ENCODE results near the gene TFDP3. TPM values are rescaled to one million over a fixed set of nuclear protein-coding genes. Genes with fewer than 3 reads are reported as not detected.

Gene TFDP3
- total and polyA plus RNA-seq, 4 donors: not detected

- Histone ChIP-seq H3K4me1 (ENCODE audit: control insufficient read depth, insufficient read depth, low read length) (no peaks in the 10 kb centered on the region), H3K27ac (ENCODE audit: low read depth, low read length) (no peak overlapping the region)
Measured at GRCh38 chrX:133246921-133247320, 28.8 kb upstream of the TFDP3 start.

GRCh38 chrX:133235830-133236229, 17.7 kb upstream of the TFDP3 start:
- H3K4me3 ChIP-seq (ENCODE audit: low read depth, low read length): no peak overlapping the region
- peaks cover 5% of the 10 kb centered on the region for H3K27me3 ChIP-seq (ENCODE audit: control insufficient read depth, insufficient read depth, low read length)
- DNase-seq (ENCODE audit: low read depth in 4 of 6, low spot score in 6 of 6): no peak
- WGBS (ENCODE audit: insufficient coverage): 82% methylated on average over 2 of the region's 3 CpGs
- no peaks in the 10 kb centered on the region for H3K4me1 ChIP-seq (ENCODE audit: control insufficient read depth, insufficient read depth, low read length)
- no peaks in the 10 kb centered on the region for H3K36me3 ChIP-seq (ENCODE audit: control insufficient read depth, insufficient read depth, low read length)
- H3K9me3 ChIP-seq (ENCODE audit: control insufficient read depth, insufficient read depth, low read length): no peaks in the 10 kb centered on the region
- H3K27ac ChIP-seq (ENCODE audit: low read depth, low read length): no peak overlapping the region

More at GRCh38 chrX:133246921-133247320, 28.8 kb upstream of the TFDP3 start:
- peaks cover 1% of the 10 kb centered on the region for H3K9me3 ChIP-seq (ENCODE audit: control insufficient read depth, insufficient read depth, low read length)
- DNase-seq (ENCODE audit: low read depth in 4 of 6, low spot score in 6 of 6): no peak
- no peak overlapping the region for H3K4me3 ChIP-seq (ENCODE audit: low read depth, low read length)
- H3K36me3 ChIP-seq (ENCODE audit: control insufficient read depth, insufficient read depth, low read length): no peaks in the 10 kb centered on the region
- no peaks in the 10 kb centered on the region for H3K27me3 ChIP-seq (ENCODE audit: control insufficient read depth, insufficient read depth, low read length)

- DNase-seq (ENCODE audit: low read depth in 4 of 6, low spot score in 6 of 6): no peak
- Histone ChIP-seq H3K27me3 (ENCODE audit: control insufficient read depth, insufficient read depth, low read length) (peaks cover 2% of the 10 kb centered on the region), H3K9me3 (ENCODE audit: control insufficient read depth, insufficient read depth, low read length) (no peaks in the 10 kb centered on the region), H3K4me1 (ENCODE audit: control insufficient read depth, insufficient read depth, low read length) (no peaks in the 10 kb centered on the region), H3K27ac (ENCODE audit: low read depth, low read length) (no peak overlapping the region), H3K36me3 (ENCODE audit: control insufficient read depth, insufficient read depth, low read length) (no peaks in the 10 kb centered on the region), H3K4me3 (ENCODE audit: low read depth, low read length) (no peak overlapping the region)
- WGBS (ENCODE audit: insufficient coverage): 60% methylated on average over 1 of the region's 1 CpG
Measured at GRCh38 chrX:133232331-133232730, 14.2 kb upstream of the TFDP3 start.

GRCh38 chrX:133229361-133229760, 11.2 kb upstream of the TFDP3 start:
- H3K4me1 ChIP-seq (ENCODE audit: control insufficient read depth, insufficient read depth, low read length): no peaks in the 10 kb centered on the region
- no peaks in the 10 kb centered on the region for H3K9me3 ChIP-seq (ENCODE audit: control insufficient read depth, insufficient read depth, low read length)
- H3K4me3 ChIP-seq (ENCODE audit: low read depth, low read length): no peak overlapping the region
- no peak overlapping the region for H3K27ac ChIP-seq (ENCODE audit: low read depth, low read length)
- H3K36me3 ChIP-seq (ENCODE audit: control insufficient read depth, insufficient read depth, low read length): no peaks in the 10 kb centered on the region
- WGBS (ENCODE audit: insufficient coverage): 66% methylated on average over 4 of the region's 4 CpGs
- peaks cover 2% of the 10 kb centered on the region for H3K27me3 ChIP-seq (ENCODE audit: control insufficient read depth, insufficient read depth, low read length)
- DNase-seq (ENCODE audit: low read depth in 4 of 6, low spot score in 6 of 6): no peak

GRCh38 chrX:133215747-133216146, 2.4 kb downstream of the TFDP3 start:
- Histone ChIP-seq H3K9me3 (ENCODE audit: control insufficient read depth, insufficient read depth, low read length) (no peaks in the 10 kb centered on the region), H3K27me3 (ENCODE audit: control insufficient read depth, insufficient read depth, low read length) (no peaks in the 10 kb centered on the region), H3K4me3 (ENCODE audit: low read depth, low read length) (no peak overlapping the region), H3K36me3 (ENCODE audit: control insufficient read depth, insufficient read depth, low read length) (no peaks in the 10 kb centered on the region), H3K27ac (ENCODE audit: low read depth, low read length) (no peak overlapping the region), H3K4me1 (ENCODE audit: control insufficient read depth, insufficient read depth, low read length) (no peaks in the 10 kb centered on the region)
- no peak for DNase-seq (ENCODE audit: low read depth in 4 of 6, low spot score in 6 of 6)
- no CpG with 5 or more reads among the region's 1 CpG for WGBS (ENCODE audit: insufficient coverage)

GRCh38 chrX:133215017-133215416, 3.1 kb downstream of the TFDP3 start:
- WGBS (ENCODE audit: insufficient coverage): no CpG with 5 or more reads among the region's 3 CpGs
- no peak for DNase-seq (ENCODE audit: low read depth in 4 of 6, low spot score in 6 of 6)
- Histone ChIP-seq H3K36me3 (ENCODE audit: control insufficient read depth, insufficient read depth, low read length) (no peaks in the 10 kb centered on the region), H3K9me3 (ENCODE audit: control insufficient read depth, insufficient read depth, low read length) (no peaks in the 10 kb centered on the region), H3K27me3 (ENCODE audit: control insufficient read depth, insufficient read depth, low read length) (no peaks in the 10 kb centered on the region), H3K27ac (ENCODE audit: low read depth, low read length) (no peak overlapping the region), H3K4me1 (ENCODE audit: control insufficient read depth, insufficient read depth, low read length) (no peaks in the 10 kb centered on the region), H3K4me3 (ENCODE audit: low read depth, low read length) (no peak overlapping the region)

GRCh38 chrX:133214301-133214700, 3.9 kb downstream of the TFDP3 start:
- 52% methylated on average over 3 of the region's 3 CpGs for WGBS (ENCODE audit: insufficient coverage)
- no peaks in the 10 kb centered on the region for H3K27me3 ChIP-seq (ENCODE audit: control insufficient read depth, insufficient read depth, low read length)

GRCh38 chrX:133213117-133213516, 5.0 kb downstream of the TFDP3 start:
- Histone ChIP-seq H3K36me3 (ENCODE audit: control insufficient read depth, insufficient read depth, low read length) (no peaks in the 10 kb centered on the region), H3K4me1 (ENCODE audit: control insufficient read depth, insufficient read depth, low read length) (no peaks in the 10 kb centered on the region), H3K4me3 (ENCODE audit: low read depth, low read length) (no peak overlapping the region), H3K27ac (ENCODE audit: low read depth, low read length) (no peak overlapping the region), H3K27me3 (ENCODE audit: control insufficient read depth, insufficient read depth, low read length) (no peaks in the 10 kb centered on the region), H3K9me3 (ENCODE audit: control insufficient read depth, insufficient read depth, low read length) (no peaks in the 10 kb centered on the region)
- 62% methylated on average over 2 of the region's 5 CpGs for WGBS (ENCODE audit: insufficient coverage)
- DNase-seq (ENCODE audit: low read depth in 4 of 6, low spot score in 6 of 6): peak in 1 of 6 donors; percentile 2

More at GRCh38 chrX:133214301-133214700, 3.9 kb downstream of the TFDP3 start:
- H3K36me3 ChIP-seq (ENCODE audit: control insufficient read depth, insufficient read depth, low read length): no peaks in the 10 kb centered on the region
- H3K9me3 ChIP-seq (ENCODE audit: control insufficient read depth, insufficient read depth, low read length): no peaks in the 10 kb centered on the region
- no peak overlapping the region for H3K4me3 ChIP-seq (ENCODE audit: low read depth, low read length)
- no peaks in the 10 kb centered on the region for H3K4me1 ChIP-seq (ENCODE audit: control insufficient read depth, insufficient read depth, low read length)
- DNase-seq (ENCODE audit: low read depth in 4 of 6, low spot score in 6 of 6): no peak
- no peak overlapping the region for H3K27ac ChIP-seq (ENCODE audit: low read depth, low read length)

- Histone ChIP-seq H3K4me3 (ENCODE audit: low read depth, low read length) (no peak overlapping the region), H3K4me1 (ENCODE audit: control insufficient read depth, insufficient read depth, low read length) (no peaks in the 10 kb centered on the region), H3K9me3 (ENCODE audit: control insufficient read depth, insufficient read depth, low read length) (no peaks in the 10 kb centered on the region), H3K27ac (ENCODE audit: low read depth, low read length) (no peak overlapping the region), H3K36me3 (ENCODE audit: control insufficient read depth, insufficient read depth, low read length) (no peaks in the 10 kb centered on the region), H3K27me3 (ENCODE audit: control insufficient read depth, insufficient read depth, low read length) (no peaks in the 10 kb centered on the region)
- no CpG with 5 or more reads among the region's 2 CpGs for WGBS (ENCODE audit: insufficient coverage)
- DNase-seq (ENCODE audit: low read depth in 4 of 6, low spot score in 6 of 6): no peak
Measured at GRCh38 chrX:133207751-133208150, 10.4 kb downstream of the TFDP3 start.

GRCh38 chrX:133191739-133192039, 26.5 kb downstream of the TFDP3 start:
- H3K36me3 ChIP-seq (ENCODE audit: control insufficient read depth, insufficient read depth, low read length): no peaks in the 10 kb centered on the region
- H3K9me3 ChIP-seq (ENCODE audit: control insufficient read depth, insufficient read depth, low read length): no peaks in the 10 kb centered on the region
- no peak overlapping the region for H3K27ac ChIP-seq (ENCODE audit: low read depth, low read length)
- no peaks in the 10 kb centered on the region for H3K4me1 ChIP-seq (ENCODE audit: control insufficient read depth, insufficient read depth, low read length)
- no peak for DNase-seq (ENCODE audit: low read depth in 4 of 6, low spot score in 6 of 6)
- H3K27me3 ChIP-seq (ENCODE audit: control insufficient read depth, insufficient read depth, low read length): peaks cover 4% of the 10 kb centered on the region
- WGBS (ENCODE audit: insufficient coverage): no CpG with 5 or more reads among the region's 1 CpG
- H3K4me3 ChIP-seq (ENCODE audit: low read depth, low read length): no peak overlapping the region

Measured in spinal cord (tissue), 10 donors.